HL-60/S4 treated with phorbol 12-myristate 13-acetate at 8.2 ng/mL for 4 days and 3 days (cell line): Measurements from ENCODE around the gene RHBDL3.
"Not testable (repeated sequence)": the region's sequence is repeated elsewhere in the genome, so short reads cannot be mapped to it uniquely, and the experiment has no call there.

Experiments used
- in situ Hi-C: fragments of 300-500 bp; cut with MboI; formaldehyde crosslinking; loops from 2 replicates; pipeline ENCODE4 v1.15.0; 2022; ENCODE audit warnings: low sequenced_read_pairs

RHBDL3 gene, protein sequence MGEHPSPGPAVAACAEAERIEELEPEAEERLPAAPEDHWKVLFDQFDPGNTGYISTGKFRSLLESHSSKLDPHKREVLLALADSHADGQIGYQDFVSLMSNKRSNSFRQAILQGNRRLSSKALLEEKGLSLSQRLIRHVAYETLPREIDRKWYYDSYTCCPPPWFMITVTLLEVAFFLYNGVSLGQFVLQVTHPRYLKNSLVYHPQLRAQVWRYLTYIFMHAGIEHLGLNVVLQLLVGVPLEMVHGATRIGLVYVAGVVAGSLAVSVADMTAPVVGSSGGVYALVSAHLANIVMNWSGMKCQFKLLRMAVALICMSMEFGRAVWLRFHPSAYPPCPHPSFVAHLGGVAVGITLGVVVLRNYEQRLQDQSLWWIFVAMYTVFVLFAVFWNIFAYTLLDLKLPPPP

DNA sequence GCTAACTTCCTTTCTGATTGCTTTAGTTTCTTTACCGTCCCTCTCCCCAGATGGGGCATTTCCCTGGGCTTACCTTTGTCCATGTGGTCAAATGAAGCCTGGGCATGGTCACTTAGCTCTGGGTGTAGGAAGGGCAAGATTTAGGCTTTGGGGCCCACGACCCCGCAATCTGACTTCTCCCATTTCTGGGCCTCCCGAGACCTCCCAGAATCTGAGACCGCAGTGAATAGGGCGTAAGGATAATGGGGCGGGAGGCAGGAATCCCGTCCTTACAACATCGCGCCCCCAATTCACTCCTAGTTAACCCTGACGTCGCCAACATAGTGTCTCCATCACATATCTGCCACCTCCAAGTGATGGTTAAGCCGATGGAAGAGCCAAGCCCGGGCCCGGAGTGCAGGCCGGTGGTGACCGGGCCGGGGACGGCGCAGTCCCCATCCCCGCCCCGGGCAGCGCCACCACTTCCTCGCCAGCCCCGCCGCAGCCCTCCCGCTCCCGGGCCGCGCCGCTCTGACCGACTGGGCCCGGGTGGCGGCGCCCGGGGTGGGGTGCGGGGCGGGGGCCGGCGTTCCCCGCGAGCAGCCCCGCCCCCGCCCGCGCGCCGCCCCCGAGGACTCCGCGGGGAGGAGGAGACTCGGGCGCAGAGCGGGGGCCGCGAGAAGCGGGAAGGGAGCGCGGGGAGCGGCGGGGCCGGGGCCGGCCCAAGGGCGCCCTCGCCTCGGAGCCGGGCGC, at the start of gene RHBDL3:
RHBDL3 (plus strand) TSS at position 641 of the 732 bp plus-strand sequence. CDS start 358 bp downstream, outside the sequence.
- in situ Hi-C loops: no loop called here

- in situ Hi-C loops: no loop called here
Measured at GRCh38 chr17:32222621-32223020, 43.0 kb upstream of the RHBDL3 start.

- in situ Hi-C loops: no loop called here
Measured at GRCh38 chr17:32223703-32224102, 41.9 kb upstream of the RHBDL3 start.

DNA sequence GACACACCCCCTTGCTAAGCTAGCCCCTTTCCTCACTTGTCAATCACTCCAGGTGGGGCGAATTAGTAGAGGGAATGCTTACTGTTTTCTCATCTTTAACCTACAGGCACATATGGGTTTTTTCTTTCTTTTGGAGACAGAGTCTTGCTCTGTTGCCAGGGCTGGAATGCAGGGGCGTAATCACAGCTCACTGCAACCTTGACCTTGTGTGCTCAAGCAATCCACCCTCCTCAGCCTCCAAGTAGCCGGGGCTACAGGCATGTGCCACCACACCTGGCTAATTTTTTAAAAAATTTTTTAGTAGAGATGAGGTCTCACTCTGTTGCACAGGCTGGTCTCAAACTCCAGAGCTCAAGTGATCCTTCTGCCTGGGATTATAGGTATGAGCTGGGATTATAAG, 38.7 kb upstream of the RHBDL3 start:
- in situ Hi-C loops: no loop called here

DNA sequence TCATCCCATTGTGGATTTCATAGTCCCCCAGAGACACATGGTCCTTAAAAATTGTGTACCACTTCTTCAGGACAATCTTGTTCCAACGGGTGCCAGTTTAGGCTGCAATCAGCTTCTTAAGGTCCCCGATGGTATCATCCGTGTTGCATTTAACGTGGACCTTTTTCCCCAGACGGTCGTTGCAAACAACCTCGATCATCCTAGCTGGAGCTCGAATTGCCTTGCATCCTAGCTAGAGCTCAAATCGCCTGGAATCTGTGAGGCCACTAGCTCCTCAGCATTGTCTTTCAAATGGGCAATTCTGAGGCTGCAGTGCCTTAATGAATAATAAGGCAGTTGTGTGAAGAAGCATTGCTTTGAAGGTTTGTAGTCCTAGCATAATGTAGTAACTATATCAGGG, 37.7 kb upstream of the RHBDL3 start:
- in situ Hi-C loops: no loop called here

DNA sequence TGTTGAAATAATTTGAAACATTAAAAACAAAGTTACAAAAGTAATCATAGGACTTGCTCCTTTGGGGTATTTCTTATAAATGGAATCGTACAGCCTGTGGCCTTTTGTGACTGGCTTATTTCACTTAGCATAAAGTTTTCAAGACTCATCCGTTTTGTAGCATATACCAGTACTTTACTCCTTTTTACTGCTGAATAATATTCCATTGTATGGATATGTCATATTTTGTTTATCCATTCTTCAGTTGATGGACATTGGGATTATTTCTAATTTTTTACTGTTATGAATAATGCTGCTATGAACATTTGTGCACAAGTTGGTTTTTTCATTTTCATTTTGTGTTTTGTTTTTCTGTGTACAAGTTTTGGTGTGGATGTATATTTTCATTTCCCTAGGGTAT, 30.0 kb upstream of the RHBDL3 start:
- in situ Hi-C loops: no loop called here

GRCh38 chr17:32239456-32239855, 26.2 kb upstream of the RHBDL3 start:
- in situ Hi-C loops: no loop called here

GRCh38 chr17:32240750-32241149, 24.9 kb upstream of the RHBDL3 start:
- in situ Hi-C loops: no loop called here

- in situ Hi-C loops: no loop called here
Measured at GRCh38 chr17:32241640-32242039, 24.0 kb upstream of the RHBDL3 start.

DNA sequence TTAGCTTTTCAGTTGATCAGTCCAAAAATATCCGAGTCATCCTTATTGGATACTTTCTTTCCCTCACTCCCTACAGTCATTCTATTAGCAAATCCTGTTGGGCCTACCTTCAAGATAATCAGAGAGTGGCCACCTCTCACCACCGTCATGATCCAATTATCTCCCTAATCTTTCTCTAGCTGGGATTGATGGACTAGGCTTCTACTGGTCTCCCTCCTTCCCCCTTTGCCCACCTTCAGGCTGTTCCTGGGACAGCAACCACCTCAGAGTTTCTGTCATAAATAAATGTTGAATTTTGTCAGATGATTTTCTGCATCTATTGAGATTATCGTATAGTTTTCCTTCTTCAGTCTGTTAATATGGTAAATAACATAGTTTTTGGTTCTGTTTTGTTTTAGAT, 16.2 kb upstream of the RHBDL3 start:
- in situ Hi-C loops: no loop called here

DNA sequence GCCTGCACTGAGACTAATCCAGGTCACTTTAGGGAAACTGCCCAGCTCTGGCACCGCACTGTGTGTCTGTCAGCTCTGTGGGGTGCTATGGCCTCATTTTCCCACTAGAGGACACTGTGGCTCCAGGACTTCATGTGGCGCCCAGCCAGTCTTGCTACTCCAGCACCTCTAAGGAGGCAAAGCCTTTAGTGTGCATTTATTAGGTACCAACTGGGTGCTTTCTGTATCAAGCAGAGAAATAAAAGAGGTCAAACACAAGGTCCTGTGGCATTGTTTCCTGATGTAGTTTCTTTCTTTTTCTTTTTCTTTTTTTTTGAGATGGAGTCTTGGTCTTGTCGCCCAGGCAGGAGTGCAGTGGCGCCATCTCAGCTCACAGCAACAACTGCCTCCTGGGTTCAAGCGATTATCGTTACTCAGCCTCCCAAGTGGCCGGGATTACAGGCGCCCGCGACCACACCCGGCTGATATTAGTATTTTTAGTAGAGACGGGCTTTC, 12.5 kb upstream of the RHBDL3 start:
- in situ Hi-C loops: no loop called here

DNA sequence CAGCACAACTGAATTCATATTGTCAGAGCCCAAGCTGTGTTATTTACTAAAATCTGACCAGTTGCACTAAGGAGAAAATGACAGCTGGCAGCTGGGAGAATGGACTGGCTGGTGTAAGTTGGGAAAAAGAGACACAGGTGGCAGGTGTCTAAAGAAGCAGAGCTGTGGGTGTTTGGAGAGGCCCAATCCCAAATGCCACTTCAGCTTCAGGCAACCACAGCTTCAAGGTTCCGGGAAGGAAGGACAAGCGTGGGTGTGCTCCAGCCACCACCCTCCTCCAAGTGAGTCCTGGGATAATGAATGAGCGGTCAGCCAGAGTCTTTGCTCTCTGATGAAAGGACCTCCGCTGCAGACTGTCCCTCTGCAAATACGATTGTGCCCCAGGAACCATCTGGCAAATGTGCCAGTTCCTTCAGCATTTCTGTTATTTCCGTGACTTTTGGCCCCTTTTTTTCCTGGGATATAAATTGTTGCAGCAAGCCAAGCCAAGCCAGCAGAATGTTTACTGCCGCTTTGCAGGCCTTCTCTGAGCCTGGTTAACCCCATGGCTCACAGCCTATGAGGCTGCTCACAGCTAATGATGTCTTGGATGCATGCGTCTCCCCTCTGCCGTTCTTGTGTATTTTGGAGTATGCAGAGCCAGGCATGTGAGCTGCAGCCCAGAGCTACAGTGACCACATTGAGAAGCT, 9.5 kb upstream of the RHBDL3 start:
- in situ Hi-C loops: no loop called here

DNA sequence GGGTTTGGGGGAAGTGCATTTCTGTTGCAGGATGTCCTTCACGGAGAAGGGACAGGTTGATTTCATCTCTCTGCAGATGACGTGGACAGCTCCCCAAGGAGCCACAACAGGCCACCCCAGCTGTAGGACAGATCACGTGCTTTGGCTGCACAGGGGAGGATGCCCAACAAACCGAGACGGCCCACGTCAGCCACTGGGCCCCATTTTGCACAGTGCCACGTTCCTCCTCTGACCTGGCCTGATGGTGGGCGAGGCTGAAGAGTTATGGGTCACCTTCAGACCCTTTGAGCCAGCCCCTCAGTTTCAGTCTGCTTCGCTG, 9.0 kb upstream of the RHBDL3 start:
- in situ Hi-C loops: no loop called here

DNA sequence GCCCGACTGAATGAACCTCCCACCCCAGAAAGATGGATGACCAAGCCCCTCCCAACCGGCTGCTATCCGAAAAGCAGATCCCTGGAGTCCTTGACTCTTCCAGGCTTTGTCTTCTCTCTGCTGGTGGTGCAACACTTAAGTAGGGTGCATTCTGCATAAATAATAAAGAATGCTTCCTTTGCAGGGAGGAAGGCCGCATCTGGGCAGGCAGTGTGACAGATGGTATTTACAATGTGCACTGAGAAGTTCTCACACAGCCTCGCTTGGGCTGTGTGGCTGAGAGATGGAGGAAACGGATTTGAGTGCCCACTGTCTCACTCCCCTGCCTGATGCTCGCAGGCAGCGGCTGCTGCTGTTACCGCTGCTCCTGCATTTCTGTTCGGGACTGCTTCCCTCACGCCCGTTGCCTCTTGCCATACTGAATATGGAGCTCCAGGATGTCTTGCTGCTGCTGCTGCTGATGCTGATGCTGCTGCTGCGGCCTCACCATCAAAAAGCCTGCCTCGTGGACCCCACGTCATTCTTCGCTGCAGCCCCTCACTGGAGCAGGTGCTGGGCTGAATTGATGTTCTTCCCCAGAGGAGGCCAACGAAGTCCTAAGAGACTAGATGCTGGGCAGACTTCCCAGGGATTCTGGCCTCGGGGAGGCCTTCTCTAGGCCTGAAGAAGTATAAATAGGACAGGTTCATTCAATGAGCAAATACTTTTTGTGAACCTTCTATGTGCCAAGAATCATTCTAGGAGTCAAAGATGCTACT, 7.1 kb upstream of the RHBDL3 start:
- in situ Hi-C loops: no loop called here

DNA sequence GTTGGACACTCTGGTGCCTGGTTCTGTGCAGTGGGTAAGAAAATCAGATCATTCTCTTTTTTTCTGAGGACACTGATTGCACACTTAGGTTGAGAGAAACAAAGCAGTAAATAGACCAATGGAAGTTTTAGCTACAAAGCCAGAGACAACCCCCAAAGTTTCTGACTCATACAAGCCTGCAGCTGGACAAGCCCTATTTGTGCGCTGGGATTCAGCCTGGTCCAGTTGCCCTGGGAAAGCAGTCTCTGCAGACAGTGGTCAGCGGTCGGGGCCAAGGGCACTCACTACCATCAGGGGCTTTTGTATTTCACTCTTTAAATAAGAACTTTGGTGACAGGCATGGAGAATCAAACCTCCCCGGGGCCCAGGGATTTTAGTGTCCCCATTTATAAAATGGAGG, 6.0 kb upstream of the RHBDL3 start:
- in situ Hi-C loops: no loop called here

- in situ Hi-C loops: no loop called here
Measured at GRCh38 chr17:32261417-32261736, 4.3 kb upstream of the RHBDL3 start.

GRCh38 chr17:32261936-32262510, 3.6 kb upstream of the RHBDL3 start:
- in situ Hi-C loops: no loop called here

- in situ Hi-C loops: not testable (repeated sequence)
Measured at GRCh38 chr17:32263515-32263914, 2.1 kb upstream of the RHBDL3 start.

- in situ Hi-C loops: no loop called here
Measured at GRCh38 chr17:32264140-32264799, 1.4 kb upstream of the RHBDL3 start.

DNA sequence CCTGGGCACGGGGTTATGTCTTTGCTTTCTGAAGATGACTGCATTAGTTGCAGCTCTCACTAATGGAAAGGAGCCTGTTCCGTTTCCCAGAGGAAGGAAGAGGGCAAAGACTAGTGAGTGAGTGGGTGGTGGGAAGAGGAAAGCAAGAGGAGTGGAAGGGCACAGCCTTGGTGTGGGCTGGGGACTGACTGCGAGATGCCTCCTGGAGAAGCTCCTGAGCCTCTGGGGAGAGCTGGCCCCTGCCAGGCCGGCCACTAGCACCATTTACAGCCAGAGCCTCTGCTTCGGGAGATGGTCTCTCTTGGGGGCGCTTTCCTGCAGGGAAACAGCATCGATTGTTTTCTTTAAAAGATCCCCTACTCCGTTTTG, 825 bp upstream of the RHBDL3 start:
- in situ Hi-C loops: no loop called here
